Right lobe of liver (tissue), 6 donors: ENCODE data around the gene GRIP1. TPM values are rescaled to one million over a fixed set of nuclear protein-coding genes. Genes with fewer than 3 reads are reported as not detected.

Experiments
- ATAC-seq, 4 donors: fragments of 200-7000 bp; cut with Tn5 transposase; one replicate each; pipeline ENCODE4 v1.9.1; 2020; ENCODE audit warnings: mild to moderate bottlenecking in 4 of 4, moderate library complexity in 4 of 4
- DNase-seq, 3 donors: peaks; one replicate each; pipeline ENCODE4 v3.0.0-alpha.2; 2020
- H3K27ac ChIP-seq, 3 donors: fragments of 200-600 bp; one replicate each; pipeline ENCODE4 v1.8.0; 2022
- H3K27me3 ChIP-seq, 2 donors: fragments of 200-600 bp; one replicate each; pipeline ENCODE4 v1.8.0; 2022
- H3K36me3 ChIP-seq, 4 donors: fragments of 200-600 bp; sonication (generic) in 1 of 4; one replicate each; pipeline versions ENCODE4 v1.5.1 to v1.8.0; 2017 to 2022; ENCODE audit warnings: control low read depth in 1 of 4
- H3K4me1 ChIP-seq, 4 donors: fragments of 200-600 bp; sonication (generic) in 1 of 4; one replicate each; pipeline versions ENCODE4 v1.5.1 to v1.8.0; 2017 to 2022; ENCODE audit warnings: control low read depth in 1 of 4
- H3K4me3 ChIP-seq, 3 donors: fragments of 200-600 bp; one replicate each; pipeline ENCODE4 v1.8.0; 2022
- H3K9me3 ChIP-seq, 4 donors: fragments of 200-600 bp; sonication (generic) in 1 of 4; one replicate each; pipeline versions ENCODE4 v1.5.1 to v1.8.0; 2017 to 2022; ENCODE audit warnings: control low read depth in 1 of 4
- POLR2A ChIP-seq: fragments of 450-650 bp; IDR thresholded peaks from one replicate; pipeline ENCODE4 v1.6.1; 2017; ENCODE audit warnings: antibody characterized with exemption, mild to moderate bottlenecking
- WGBS: methylation state at CpG from one replicate; pipeline ENCODE4 v1.1.6; 2018; ENCODE audit warnings: low coverage, low lambda C conversion rate; ENCODE audit not compliant: insufficient coverage; ENCODE audit errors: missing lambda C conversion rate; 5-methylcytosine and 5-hydroxymethylcytosine counted together
- intact Hi-C, 2 donors: fragments of 100-400 bp; cut with DNase I; formaldehyde crosslinking; loops; one replicate each; pipeline versions ENCODE4 v1.11.2 to v1.14.1; 2022
- total RNA-seq, 6 experiments: library from RNA; depleted of rRNA in 2 of 6; stranded (reverse); fragments of >200 nt in 2 of 6; fragmentation: NEBNext Ultra II Directional in 3 of 6; extraction: Animal tissue kit (Norgen Biotek cat#: 25700) in 3 of 6; gene quantifications; one replicate each; pipeline versions ENCODE4 v1.1.0 to v1.2.4, GENCODE V29; 2016 to 2023
- TF ChIP-seq, protein P1 (sequence below), 4 donors: fragments of 200-600 bp in 3 of 4; fragments of 450-650 bp in 1 of 4; IDR thresholded peaks; one replicate each; pipeline versions ENCODE4 v1.5.1 to v1.8.0; 2016 to 2022; ENCODE audit warnings: antibody characterized with exemption in 4 of 4, mild to moderate bottlenecking in 2 of 4
- donor health status: DM: no; HTN: yes; CAD: no.
- donor health status: DM: no; HTN: no; CAD: no.
- donor health status: DM: no; HTN: no; CAD: no.
- donor health status: DM: no; HTN: yes; CAD: no.
- donor health status: DM: no; HTN: yes; CAD: no.

The GRIP1 gene
- total RNA-seq, 6 experiments from 2014 or later, result 0.22 to 0.78 (median 0.26) TPM; not detected in 3

DNA sequence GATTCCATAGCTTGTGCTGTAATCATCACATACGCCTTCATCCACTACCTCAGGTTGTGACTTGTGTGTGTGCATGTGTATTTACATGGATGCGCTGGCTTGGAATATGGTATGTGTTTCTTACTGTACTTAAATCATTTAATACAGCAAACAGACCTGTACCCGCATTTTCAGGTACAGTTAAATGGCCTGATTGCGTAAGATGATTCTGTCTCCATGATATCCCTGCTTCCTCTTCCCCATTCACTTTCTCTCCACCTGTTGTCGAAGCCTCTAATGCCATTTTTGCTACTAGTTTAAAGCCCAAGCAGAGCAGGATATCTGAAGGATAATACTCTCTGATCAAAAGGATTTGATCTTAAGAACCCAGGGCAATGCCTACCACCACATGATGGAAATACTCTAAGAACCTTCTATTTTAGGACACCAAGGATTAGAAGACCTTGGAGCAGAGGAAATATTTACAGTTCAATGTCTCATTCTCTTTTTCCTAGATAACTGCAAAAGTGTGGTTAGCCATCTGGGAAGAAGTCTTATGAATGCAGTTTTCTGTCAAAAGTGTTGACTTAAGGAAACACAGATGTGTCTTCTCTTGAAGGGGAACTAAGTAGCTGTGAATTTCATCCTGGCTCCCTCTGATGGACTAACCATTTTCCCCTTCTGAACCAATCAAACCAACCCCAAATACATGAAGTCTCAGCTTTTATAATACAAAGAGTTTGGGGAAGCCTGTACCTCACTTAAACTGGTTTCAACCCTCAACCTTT, 297.9 kb downstream of the GRIP1 start:
- no peak overlapping the region for H3K27ac ChIP-seq
- intact Hi-C loops, result no loop called here
- DNase-seq (no peak), ATAC-seq (no peak)
- TF ChIP-seq, protein P1, sequence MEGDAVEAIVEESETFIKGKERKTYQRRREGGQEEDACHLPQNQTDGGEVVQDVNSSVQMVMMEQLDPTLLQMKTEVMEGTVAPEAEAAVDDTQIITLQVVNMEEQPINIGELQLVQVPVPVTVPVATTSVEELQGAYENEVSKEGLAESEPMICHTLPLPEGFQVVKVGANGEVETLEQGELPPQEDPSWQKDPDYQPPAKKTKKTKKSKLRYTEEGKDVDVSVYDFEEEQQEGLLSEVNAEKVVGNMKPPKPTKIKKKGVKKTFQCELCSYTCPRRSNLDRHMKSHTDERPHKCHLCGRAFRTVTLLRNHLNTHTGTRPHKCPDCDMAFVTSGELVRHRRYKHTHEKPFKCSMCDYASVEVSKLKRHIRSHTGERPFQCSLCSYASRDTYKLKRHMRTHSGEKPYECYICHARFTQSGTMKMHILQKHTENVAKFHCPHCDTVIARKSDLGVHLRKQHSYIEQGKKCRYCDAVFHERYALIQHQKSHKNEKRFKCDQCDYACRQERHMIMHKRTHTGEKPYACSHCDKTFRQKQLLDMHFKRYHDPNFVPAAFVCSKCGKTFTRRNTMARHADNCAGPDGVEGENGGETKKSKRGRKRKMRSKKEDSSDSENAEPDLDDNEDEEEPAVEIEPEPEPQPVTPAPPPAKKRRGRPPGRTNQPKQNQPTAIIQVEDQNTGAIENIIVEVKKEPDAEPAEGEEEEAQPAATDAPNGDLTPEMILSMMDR (IDR thresholded peaks at IDR 0.05), result no peak
- no peak for TF ChIP-seq POLR2A
- no peaks in the 10 kb centered on the region for H3K9me3 ChIP-seq
- H3K4me3 ChIP-seq, result no peak overlapping the region
- no peaks in the 10 kb centered on the region for H3K4me1 ChIP-seq
- WGBS, result 74% methylated on average over 5 of the region's 5 CpGs
- no peaks in the 10 kb centered on the region for H3K27me3 ChIP-seq
- no peaks in the 10 kb centered on the region for H3K36me3 ChIP-seq

DNA sequence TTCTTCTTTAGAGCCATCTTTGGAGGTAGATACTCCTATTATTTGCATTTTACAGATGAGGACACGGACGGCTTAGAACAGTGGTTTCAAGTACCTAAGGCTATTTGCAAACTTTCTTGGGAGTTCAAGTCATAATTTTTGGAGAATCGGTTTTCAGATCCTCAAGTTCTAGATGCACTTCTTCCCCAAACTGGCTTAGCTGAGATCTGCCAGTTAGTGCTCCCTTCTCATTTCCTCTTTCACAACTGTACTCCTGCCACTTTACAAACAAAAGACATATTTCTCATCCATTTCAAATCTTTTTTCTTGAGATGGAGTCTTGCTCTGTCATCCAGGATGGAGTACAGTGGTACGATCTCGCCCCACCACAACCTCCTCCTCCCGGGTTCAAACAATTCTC, 299.3 kb downstream of the GRIP1 start:
- no peaks in the 10 kb centered on the region for H3K27me3 ChIP-seq
- intact Hi-C loops, result no loop called here
- DNase-seq (no peak), ATAC-seq (peak in 1 of 4 donors; percentile 38)
- TF ChIP-seq, protein P1 (IDR thresholded peaks at IDR 0.05), result no peak
- TF ChIP-seq POLR2A, result no peak
- no peak overlapping the region for H3K4me3 ChIP-seq
- H3K4me1 ChIP-seq, result no peaks in the 10 kb centered on the region
- no peaks in the 10 kb centered on the region for H3K36me3 ChIP-seq
- no peaks in the 10 kb centered on the region for H3K9me3 ChIP-seq
- no peak overlapping the region for H3K27ac ChIP-seq
- WGBS, result 61% methylated on average over 6 of the region's 6 CpGs

DNA sequence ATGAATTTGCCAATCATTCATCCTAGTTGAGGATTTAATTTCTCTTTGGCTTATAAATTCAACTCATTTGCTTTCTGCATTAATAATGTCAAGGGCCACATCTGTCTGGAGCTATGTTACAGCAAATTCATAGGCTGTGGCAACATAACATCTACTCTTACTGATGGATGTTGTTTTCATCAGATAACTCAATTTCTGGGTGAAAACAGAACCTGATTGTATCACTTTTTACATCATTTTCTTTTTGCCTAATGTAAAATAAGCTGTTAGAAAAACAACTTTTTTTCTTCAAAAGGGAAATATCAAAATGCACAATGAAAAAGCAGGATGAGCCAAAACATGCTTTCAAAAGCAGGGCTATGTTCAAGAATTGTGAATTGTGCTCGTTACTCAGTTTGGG, 303.3 kb downstream of the GRIP1 start:
- Histone ChIP-seq H3K36me3 (no peaks in the 10 kb centered on the region), H3K9me3 (no peaks in the 10 kb centered on the region), H3K4me1 (no peaks in the 10 kb centered on the region), H3K4me3 (no peak overlapping the region), H3K27me3 (no peaks in the 10 kb centered on the region), H3K27ac (no peak overlapping the region)
- TF ChIP-seq POLR2A, result no peak
- TF ChIP-seq, protein P1 (IDR thresholded peaks at IDR 0.05), result no peak
- ATAC-seq (no peak), DNase-seq (no peak)
- intact Hi-C loops, result no loop called here
- WGBS, result 76% methylated on average over 1 of the region's 1 CpG

DNA sequence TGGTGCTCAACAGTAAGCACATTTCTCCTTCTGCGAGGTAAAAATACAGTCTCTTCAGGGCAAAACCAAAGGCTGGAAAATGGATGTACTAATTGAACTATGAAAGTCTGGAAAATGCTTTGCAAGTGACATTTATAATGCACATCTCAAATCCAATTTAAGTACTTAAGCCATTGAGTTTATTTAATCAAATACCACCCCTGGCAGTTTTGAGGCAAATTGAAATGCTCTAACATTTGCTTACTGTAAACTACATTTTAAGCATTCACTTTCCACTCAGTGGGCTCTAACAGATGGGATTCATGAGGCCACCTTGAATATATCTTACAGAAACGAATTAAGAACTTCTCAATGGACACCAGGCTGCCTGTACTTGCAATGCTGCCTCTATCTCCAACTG, 306.9 kb downstream of the GRIP1 start:
- Histone ChIP-seq H3K36me3 (no peaks in the 10 kb centered on the region), H3K27ac (no peak overlapping the region), H3K4me3 (no peak overlapping the region), H3K27me3 (no peaks in the 10 kb centered on the region), H3K9me3 (no peaks in the 10 kb centered on the region), H3K4me1 (no peaks in the 10 kb centered on the region)
- DNase-seq (no peak), ATAC-seq (no peak)
- 49% methylated on average over 2 of the region's 2 CpGs for WGBS
- intact Hi-C loops, result no loop called here
- TF ChIP-seq POLR2A, result no peak

DNA sequence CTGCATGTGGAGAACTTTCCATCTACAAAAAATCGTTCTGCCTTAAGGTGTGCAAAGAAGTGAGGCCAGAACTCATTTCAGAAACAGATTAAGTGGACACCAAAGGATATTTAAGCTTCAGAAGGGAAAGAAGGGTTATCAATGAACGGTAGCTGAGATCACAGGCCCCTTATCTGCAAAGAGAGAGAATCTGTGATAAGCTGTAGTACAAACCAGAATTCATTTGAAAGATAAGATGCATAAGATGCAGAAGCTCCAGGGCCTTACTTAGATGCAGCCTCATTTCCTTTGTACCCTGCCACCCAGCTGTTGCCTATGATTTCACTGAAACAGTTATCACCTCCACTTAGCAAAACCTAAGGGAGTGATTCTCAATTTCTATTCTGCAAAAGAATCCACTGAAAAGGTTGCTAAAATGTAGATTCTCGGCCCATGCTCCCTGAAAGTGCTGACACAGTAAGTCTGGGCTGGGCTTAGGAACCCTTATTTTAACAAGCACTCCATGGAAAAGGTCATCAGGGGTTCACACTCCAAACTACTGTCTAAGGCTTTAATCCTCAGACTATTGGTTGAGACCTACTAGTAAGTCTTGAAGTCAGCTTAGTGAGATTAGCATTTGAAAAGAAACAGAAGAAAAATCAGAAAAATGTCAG, 311.7 kb downstream of the GRIP1 start:
- intact Hi-C loops, result no loop called here
- Histone ChIP-seq H3K9me3 (no peaks in the 10 kb centered on the region), H3K27ac (no peak overlapping the region), H3K4me3 (no peak overlapping the region), H3K27me3 (no peaks in the 10 kb centered on the region), H3K36me3 (no peaks in the 10 kb centered on the region), H3K4me1 (no peaks in the 10 kb centered on the region)
- WGBS, result 45% methylated on average over 3 of the region's 3 CpGs
- TF ChIP-seq, protein P1 (IDR thresholded peaks at IDR 0.05), result no peak
- no peak for TF ChIP-seq POLR2A
- ATAC-seq (no peak), DNase-seq (no peak)
